Activated naive CD8-positive, alpha-beta T cell treated with anti-CD3 and anti-CD28 coated beads, Interleukin-2, amount 50 U/mL, for 16 hours (primary cell): ENCODE data around the gene TRIM46.
"Not testable (repeated sequence)": the region's sequence is repeated elsewhere in the genome, so short reads cannot be mapped to it uniquely, and the experiment has no call there.

Source experiments
- DNase-seq: peaks from one replicate; pipeline ENCODE4 v3.0.0-alpha.2; 2020; ENCODE audit warnings: low read depth, low spot score

The TRIM46 gene

DNA sequence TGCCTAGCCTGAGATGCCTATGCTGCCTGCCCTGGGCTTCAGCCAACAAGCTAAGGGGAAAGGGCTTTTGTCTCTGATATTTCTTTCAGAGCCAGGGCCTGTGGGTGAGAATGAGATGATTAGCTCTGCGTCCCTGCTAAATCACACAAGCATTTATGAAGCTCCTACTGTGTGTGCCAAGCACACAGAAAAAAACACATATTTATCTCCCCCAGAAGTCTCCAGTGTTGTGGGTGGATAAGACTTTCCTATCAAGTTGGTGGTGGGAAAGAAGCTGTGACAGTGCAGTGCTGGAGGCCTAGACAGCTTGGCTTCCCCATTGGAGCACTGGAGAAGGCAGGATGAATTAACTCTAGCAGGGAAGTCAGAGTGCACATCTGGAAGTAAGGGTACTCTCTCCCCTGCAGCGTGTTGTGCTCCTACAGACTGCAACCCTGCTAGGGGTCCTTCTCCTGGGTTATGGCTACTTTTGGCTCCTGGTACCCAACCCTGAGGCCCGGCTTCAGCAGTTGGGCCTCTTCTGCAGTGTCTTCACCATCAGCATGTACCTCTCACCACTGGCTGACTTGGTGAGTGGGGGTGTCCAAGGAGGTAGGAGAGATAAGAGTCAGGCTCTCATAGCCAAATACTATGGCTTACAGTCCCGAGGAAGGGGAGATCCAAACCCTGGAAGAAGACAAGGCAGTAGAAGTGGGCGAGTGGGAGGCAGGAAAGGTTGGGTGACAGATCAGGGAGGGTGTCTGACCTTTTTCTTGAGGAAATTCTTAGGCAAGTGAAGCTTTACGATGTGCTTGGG, 36.3 kb upstream of the TRIM46 start:
- DNase-seq, result no peak

DNA sequence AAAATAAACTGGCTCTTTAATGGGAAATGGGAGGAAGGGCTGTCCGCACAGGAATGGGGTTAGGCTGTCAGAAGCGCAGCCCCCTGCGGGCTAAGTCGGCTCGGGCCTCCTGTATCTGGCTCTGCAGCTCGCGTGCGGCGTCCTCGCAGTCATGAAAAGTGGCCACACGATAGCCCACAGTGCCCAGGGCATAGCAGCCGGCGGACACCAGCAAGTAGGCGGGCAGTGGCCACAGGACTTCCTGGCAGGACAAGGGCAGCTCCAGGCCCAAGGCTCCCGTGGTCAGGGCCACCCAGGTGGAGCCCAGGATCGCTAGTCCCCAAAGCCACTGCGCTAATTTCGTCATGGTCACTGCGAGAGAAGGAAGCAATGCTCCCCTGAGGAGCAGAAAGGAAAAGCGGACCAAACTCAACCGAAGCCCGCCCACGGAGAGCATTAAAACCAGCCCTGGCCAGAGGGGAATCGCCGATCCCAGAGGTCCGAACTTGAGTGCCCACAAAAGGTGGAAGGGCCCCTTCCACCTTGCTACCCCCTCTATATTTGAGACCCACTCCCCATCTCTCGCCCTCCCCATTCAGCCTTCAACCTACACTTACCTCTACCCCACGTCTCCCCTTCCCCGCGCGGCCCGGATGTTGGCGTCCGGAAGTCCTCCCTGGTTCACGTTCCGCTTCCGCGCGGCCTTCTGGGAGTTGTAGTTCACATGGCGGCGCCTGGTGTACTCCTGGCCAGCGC, 33.6 kb upstream of the TRIM46 start, which contains the start of gene DPM3:
DPM3 (minus strand) TSS at position 637 of the 735 bp plus-strand sequence; CDS start at position 346, 291 bp downstream.
- DNase-seq, result peak; percentile 84

- DNase-seq, result no peak
Observed at GRCh38 chr1:155140630-155140953, 33.1 kb upstream of the TRIM46 start.

GRCh38 chr1:155141749-155142148, 31.9 kb upstream of the TRIM46 start:
- no peak for DNase-seq

DNA sequence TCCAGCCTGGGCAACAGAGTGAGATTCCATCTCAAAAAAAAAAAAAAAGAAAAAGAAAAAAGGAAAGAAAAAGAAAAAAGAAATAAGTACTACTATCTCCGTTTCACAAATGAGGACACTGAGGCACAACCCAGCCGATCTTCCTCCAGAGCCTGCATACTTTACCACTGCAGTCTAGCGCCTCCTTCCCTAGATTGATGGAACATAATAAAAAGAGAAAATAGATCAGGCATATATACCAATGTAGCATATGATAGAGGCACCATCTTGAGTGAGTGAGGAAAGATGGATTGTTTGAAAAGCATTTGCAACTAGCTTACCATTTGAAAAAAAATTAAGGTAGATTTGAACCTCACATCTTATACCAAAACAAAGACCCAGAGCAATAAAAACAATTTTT, 28.2 kb upstream of the TRIM46 start:
- no peak for DNase-seq

DNA sequence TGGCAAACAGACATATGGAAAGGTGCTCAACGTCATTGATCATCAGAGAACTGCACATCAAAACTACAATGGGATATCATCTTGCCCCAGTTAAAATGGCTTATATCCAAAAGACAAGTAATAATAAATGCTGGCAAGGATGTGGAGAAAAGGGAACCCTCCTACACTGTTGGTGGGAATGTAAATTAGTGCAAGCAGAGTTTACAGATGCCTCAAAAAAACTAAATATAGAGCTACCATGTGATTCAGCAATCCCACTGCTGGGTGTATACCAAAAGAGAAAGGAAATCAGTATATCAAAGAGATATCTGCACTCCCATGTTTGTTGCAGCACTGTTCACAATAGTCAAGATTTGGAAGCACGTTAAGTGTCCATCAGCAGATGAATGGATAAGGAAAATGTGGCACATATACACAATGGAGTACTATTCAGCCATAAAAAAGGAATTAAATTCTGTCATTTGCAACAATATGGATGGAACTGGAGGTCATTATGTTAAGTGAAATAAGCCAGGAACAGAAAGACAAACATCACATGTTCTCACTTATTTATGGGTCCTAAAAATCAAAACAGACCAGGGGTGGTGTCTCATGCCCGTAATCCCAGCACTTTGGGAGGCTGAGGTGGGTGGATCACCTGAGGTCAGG, 17.5 kb upstream of the TRIM46 start:
- not testable (repeated sequence) for DNase-seq

- DNase-seq, result no peak
Observed at GRCh38 chr1:155158991-155159390, 14.7 kb upstream of the TRIM46 start.

DNA sequence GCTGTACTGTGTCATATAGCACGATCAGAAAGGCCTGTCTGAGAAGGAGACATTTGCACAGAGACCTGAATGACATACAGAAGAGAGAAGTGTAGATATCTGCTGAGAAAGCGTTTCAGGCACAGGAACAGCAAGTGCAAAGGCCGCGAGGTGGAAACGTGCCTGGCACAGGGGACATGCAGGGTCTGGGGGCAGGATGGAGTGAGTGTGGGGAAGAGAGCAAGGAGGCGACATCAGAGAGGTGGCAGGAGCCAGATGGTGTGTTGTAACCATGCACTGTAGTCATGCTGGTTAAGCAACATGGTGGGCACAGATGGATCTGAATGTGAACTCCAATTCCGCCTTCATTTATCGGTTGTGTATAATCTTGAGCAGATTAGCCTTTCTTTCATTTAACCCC, 13.5 kb upstream of the TRIM46 start:
- DNase-seq, result no peak

DNA sequence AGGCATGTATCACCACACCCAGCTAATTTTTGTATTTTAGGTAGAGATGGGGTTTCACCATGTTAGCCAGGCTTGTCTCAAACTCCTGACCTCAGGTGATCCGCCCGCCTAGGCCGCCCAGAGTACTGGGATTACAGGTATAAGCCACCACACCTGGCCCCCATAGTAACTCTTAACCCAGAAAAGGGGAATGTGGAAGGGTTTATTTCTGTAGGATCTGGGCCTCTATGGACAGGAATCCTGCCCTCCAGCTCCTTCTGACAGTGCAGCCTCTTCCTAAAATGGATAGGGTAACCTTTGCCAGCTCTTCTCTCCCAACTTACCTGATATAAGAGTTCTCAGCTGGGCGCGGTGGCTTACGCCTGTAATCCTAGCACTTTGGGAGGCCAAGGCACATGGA, 11.0 kb upstream of the TRIM46 start:
- DNase-seq, result not testable (repeated sequence)

DNA sequence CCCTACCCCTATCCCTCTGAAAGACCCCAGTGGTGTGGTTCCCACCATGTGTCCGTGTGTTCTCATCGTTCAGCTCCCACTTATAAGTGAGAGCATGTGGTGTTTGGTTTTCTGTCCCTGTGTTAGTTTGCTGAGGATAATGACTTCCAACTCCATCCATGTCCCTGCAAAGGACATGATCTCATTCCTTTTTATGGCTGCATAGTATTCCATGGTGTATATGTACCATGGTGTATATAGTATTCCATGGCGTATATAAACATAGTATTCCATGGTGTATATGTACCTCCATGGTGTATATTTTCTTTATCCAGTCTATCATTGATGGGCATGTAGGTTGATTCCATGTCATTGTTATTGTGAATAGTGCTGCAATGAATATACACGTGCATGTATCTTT, 9.9 kb upstream of the TRIM46 start:
- not testable (repeated sequence) for DNase-seq

DNA sequence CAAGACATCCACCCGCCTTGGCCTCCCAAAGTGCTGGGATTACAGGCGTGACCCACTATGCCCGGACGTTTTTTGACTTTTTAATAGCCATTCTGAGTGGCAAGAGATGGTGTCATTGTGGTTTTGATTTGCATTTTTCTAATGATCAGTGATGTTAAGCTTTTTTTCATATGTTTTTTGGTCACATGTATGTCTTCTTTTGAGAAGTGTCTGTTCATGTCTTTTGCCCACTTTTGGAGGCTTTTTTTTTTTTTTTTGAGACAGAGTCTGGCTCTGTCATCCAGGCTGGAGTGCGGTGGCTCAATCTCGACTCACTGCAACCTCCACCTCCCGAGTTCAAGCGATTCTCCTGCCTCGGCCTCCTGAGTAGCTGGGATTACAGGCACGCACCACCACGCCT, 9.0 kb upstream of the TRIM46 start:
- DNase-seq, result not testable (repeated sequence)

- DNase-seq, result no peak
Observed at GRCh38 chr1:155166051-155166470, 7.6 kb upstream of the TRIM46 start.

DNA sequence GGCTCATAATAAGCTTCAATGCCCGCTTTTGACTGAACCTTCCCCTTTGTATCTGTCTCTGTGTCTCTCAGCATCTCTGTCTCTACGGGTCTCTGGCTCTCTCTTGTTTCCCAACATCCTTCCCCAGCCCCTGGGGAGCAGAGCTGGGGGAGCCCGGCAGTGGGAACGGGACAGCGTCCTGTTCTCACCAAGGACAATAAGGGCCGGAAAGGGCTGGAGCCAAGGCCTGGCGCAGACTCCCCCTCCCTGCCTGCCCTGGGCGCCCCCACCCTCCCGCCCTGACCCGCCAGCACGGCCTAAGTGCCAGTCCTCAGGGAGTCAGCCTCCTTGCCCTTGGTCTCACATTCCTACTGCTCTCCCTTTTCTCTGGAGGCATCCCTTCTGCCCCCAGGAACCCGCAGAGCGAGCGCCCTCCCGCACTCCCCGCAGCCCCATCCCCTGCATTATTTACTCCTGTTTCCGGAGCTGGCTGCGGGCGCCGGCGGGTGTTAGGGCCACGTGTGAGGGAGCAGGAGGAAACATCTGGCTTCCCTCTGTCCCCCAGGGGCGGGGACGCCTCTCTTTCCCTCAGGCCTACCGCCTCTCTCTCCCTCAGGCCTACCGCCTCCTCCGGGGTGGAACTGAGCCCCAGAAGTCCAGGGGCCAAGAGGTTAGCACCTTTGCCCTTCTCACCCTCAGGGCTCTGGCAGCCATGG, 7.0 kb upstream of the TRIM46 start:
- DNase-seq, result no peak

DNA sequence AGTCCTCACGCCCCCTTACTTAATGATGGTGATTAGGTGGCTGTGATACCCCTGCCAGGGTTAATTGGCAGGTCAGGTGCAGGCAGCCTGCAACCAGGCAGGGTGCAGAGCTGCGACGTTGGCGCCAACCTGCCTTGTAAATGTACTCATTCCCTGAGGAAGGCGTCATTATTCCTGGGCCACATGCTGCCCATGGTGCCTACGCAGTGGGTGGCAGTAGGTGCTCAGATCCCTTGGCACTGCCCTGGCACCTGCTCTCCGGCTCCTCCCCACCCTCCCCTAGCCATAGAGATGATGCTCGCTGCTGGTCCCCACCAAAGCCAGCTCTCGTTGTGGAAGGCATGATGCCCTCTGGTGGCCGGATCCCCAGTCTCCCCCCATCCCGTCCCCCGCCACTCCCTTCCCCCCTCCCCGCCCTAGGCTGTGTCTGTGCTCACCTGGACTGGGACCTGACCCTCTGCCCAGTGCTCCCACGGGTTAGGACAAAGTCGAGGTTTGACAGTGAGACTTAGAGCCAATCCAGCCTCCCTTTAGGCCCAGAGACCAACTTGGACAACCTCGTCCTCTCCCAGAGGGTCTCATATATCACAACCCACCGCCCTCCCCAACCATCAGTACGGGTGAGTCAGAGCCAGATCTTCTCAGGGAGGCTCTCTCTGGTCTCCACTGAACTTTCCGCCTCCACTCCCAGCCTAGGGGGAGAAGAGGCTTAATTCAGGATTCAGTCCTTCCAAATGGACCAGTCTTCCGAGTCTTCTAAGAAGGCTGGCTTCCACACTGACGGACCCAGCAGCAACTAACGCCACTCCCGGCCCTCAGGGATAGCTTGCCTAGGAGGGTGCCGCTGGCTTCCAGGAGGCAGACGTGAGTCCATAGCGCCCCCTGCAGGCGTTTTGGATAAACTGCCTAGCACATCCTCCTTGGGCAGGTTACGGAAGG, 6.2 kb upstream of the TRIM46 start:
- peak; percentile 67 for DNase-seq

- not testable (repeated sequence) for DNase-seq
Observed at GRCh38 chr1:155168105-155168445, 5.6 kb upstream of the TRIM46 start.

GRCh38 chr1:155168456-155169210, 5.0 kb upstream of the TRIM46 start:
- DNase-seq, result no peak

- DNase-seq, result no peak
Observed at GRCh38 chr1:155169541-155169940, 4.1 kb upstream of the TRIM46 start.

GRCh38 chr1:155170101-155170785, 3.4 kb upstream of the TRIM46 start:
- no peak for DNase-seq

GRCh38 chr1:155170806-155171205, 2.8 kb upstream of the TRIM46 start:
- DNase-seq, result no peak
